Measurements from ENCODE around the gene DPYSL4. TPM values are rescaled to one million over a fixed set of nuclear protein-coding genes. Genes with fewer than 3 reads are reported as not detected.

Gene DPYSL4
- total and polyA plus RNA-seq, 2 of the 13 experiments (the other 11 are each of a cell fraction or from before 2014, with no cell fraction given): 0.84 to 1.2 TPM

- Histone ChIP-seq H3K27ac (ENCODE audit: extremely low read length, insufficient read depth, low read length) (no peak overlapping the region), H3K4me1 (ENCODE audit: insufficient read depth, low read length) (no peaks in the 10 kb centered on the region), H3K79me2 (ENCODE audit: insufficient read depth, low read length) (no peaks in the 10 kb centered on the region), H3K36me3 (replicated peaks in 1 of 2; ENCODE audit: control insufficient read depth in 1 of 2, insufficient read depth in 2 of 2, low read length in 2 of 2) (no peaks in the 10 kb centered on the region), H4K20me1 (ENCODE audit: insufficient read depth, low read length) (no peaks in the 10 kb centered on the region), H3K4me2 (ENCODE audit: low read depth, low read length) (no peak overlapping the region), H3K9me3 (ENCODE audit: low read length) (no peaks in the 10 kb centered on the region), H3K27me3 (ENCODE audit: control insufficient read depth in 1 of 2, insufficient read depth in 2 of 2, low read length in 2 of 2) (no peaks in the 10 kb centered on the region), H3K4me3 (replicated peaks in 1 of 3; ENCODE audit: insufficient read depth in 1 of 3, low read depth in 2 of 3, low read length in 3 of 3) (no peak overlapping the region), H2AFZ (ENCODE audit: low read length) (no peak overlapping the region), H3K9ac (ENCODE audit: insufficient read depth, low read depth, low read length) (no peak overlapping the region)
- CTCF ChIA-PET (ENCODE audit: low intra/inter-chr PET ratio, low total read pairs): no interaction called here
- TF ChIP-seq SIX4 (CRISPR knock-in tag; IDR thresholded peaks at IDR 0.05): no peak
- no peak for TF ChIP-seq ZNF496 (CRISPR knock-in tag; IDR thresholded peaks at IDR 0.05; ENCODE audit: insufficient replicate concordance)
- TF ChIP-seq HOXA5 (CRISPR knock-in tag; IDR thresholded peaks at IDR 0.05): no peak
- no peak for TF ChIP-seq RORA (CRISPR knock-in tag; IDR thresholded peaks at IDR 0.05)
- no peak for TF ChIP-seq ZNF501 (CRISPR knock-in tag; IDR thresholded peaks at IDR 0.05)
- no peak for TF ChIP-seq SMC3 (IDR thresholded peaks at IDR 0.05; ENCODE audit: low read length)
- TF ChIP-seq GTF3A (CRISPR knock-in tag; conservative IDR thresholded peaks at IDR 0.05): no peak
- no peak for TF ChIP-seq ZNF441 (CRISPR knock-in tag; IDR thresholded peaks at IDR 0.05; ENCODE audit: borderline replicate concordance)
- intact Hi-C loops (cut with micrococcal nuclease; ENCODE audit: unreplicated experiment) (no loop called here), in situ Hi-C loops (cut with HindIII; ENCODE audit: extremely low pct_ligation_motif_present, low pct_unique_long_range_greater_than_20kb) (no loop called here)
- ATAC-seq: no peak
- POLR2A ChIA-PET: no interaction called here
- no TSS peak for BruUV-seq (replicated peaks)
- no peak for FAIRE-seq
- 85% methylated on average over 20 of the region's 23 CpGs for WGBS (ENCODE audit: low lambda C conversion rate)
- DNase-seq (ENCODE audit: low spot score): no peak
Measured at GRCh38 chr10:132242103-132242840, 55.5 kb downstream of the DPYSL4 start.

- H3K4me1 ChIP-seq (ENCODE audit: insufficient read depth, low read length): no peaks in the 10 kb centered on the region
- H3K27me3 ChIP-seq (ENCODE audit: control insufficient read depth in 1 of 2, insufficient read depth in 2 of 2, low read length in 2 of 2): no peaks in the 10 kb centered on the region
- WGBS (ENCODE audit: low lambda C conversion rate): 94% methylated on average over 11 of the region's 12 CpGs
- DNase-seq (ENCODE audit: low spot score) (no peak), FAIRE-seq (no peak), ATAC-seq (no peak)
- no peaks in the 10 kb centered on the region for H3K9me3 ChIP-seq (ENCODE audit: low read length)
- H4K20me1 ChIP-seq (ENCODE audit: insufficient read depth, low read length): no peaks in the 10 kb centered on the region
- no peak overlapping the region for H3K4me2 ChIP-seq (ENCODE audit: low read depth, low read length)
- no peak overlapping the region for H3K27ac ChIP-seq (ENCODE audit: extremely low read length, insufficient read depth, low read length)
- H2AFZ ChIP-seq (ENCODE audit: low read length): no peak overlapping the region
- no peaks in the 10 kb centered on the region for H3K36me3 ChIP-seq (replicated peaks in 1 of 2; ENCODE audit: control insufficient read depth in 1 of 2, insufficient read depth in 2 of 2, low read length in 2 of 2)
- in situ Hi-C loops (cut with HindIII; ENCODE audit: extremely low pct_ligation_motif_present, low pct_unique_long_range_greater_than_20kb) (no loop called here), intact Hi-C loops (cut with micrococcal nuclease; ENCODE audit: unreplicated experiment) (no loop called here)
- BruUV-seq (replicated peaks): no TSS peak
- no peak overlapping the region for H3K4me3 ChIP-seq (replicated peaks in 1 of 3; ENCODE audit: insufficient read depth in 1 of 3, low read depth in 2 of 3, low read length in 3 of 3)
- ChIA-PET POLR2A (no interaction called here), CTCF (ENCODE audit: low intra/inter-chr PET ratio, low total read pairs) (no interaction called here)
- H3K79me2 ChIP-seq (ENCODE audit: insufficient read depth, low read length): no peaks in the 10 kb centered on the region
- H3K9ac ChIP-seq (ENCODE audit: insufficient read depth, low read depth, low read length): no peak overlapping the region
- no peak for TF ChIP-seq EP300 (IDR thresholded peaks at IDR 0.05; ENCODE audit: low read depth in 2 of 2, low read length in 2 of 2)
- TF ChIP-seq EP300 (CRISPR knock-in tag; IDR thresholded peaks at IDR 0.05; ENCODE audit: borderline replicate concordance): no peak
- TF ChIP-seq DRAP1 (CRISPR knock-in tag; IDR thresholded peaks at IDR 0.05): no peak
- TF ChIP-seq ZNF24 (IDR thresholded peaks at IDR 0.05): no peak
- TF ChIP-seq GRHL1 (CRISPR knock-in tag; conservative IDR thresholded peaks at IDR 0.05): no peak
- no peak for TF ChIP-seq NFIB (CRISPR knock-in tag; IDR thresholded peaks at IDR 0.05; ENCODE audit: borderline replicate concordance)
- no peak for TF ChIP-seq YEATS4 (CRISPR knock-in tag; IDR thresholded peaks at IDR 0.05; ENCODE audit: borderline replicate concordance)
- TF ChIP-seq ZNF275 (CRISPR knock-in tag; IDR thresholded peaks at IDR 0.05; ENCODE audit: borderline replicate concordance): no peak
Measured at GRCh38 chr10:132243141-132243540, 56.4 kb downstream of the DPYSL4 start.
